Chondrocyte (in vitro differentiated cells): ENCODE measurements around the gene CXCR4. TPM values are rescaled to one million over a fixed set of nuclear protein-coding genes. Genes with fewer than 3 reads are reported as not detected.

Experiments
- DNase-seq: peaks from one replicate; pipeline ENCODE4 v3.0.0; 2021; ENCODE audit warnings: mixed read lengths, low spot score
- H3K27ac Mint-ChIP-seq: one replicate; pipeline ENCODE4 v1.8.0; 2021; ENCODE audit warnings: mild to moderate bottlenecking, moderate library complexity, mixed read lengths; ENCODE audit not compliant: unreplicated experiment
- H3K27me3 Mint-ChIP-seq: 2 replicates; pipeline ENCODE4 v1.8.0; 2021; ENCODE audit warnings: low read depth, mixed read lengths
- H3K36me3 Mint-ChIP-seq: 2 replicates; pipeline ENCODE4 v1.8.0; 2021; ENCODE audit warnings: low read depth, mixed read lengths
- H3K4me1 Mint-ChIP-seq: 2 replicates; pipeline ENCODE4 v1.8.0; 2021; ENCODE audit warnings: low read depth, mild to moderate bottlenecking, mixed read lengths
- H3K4me3 Mint-ChIP-seq: one replicate; pipeline ENCODE4 v1.8.0; 2021; ENCODE audit warnings: mild to moderate bottlenecking, moderate library complexity, mixed read lengths; ENCODE audit not compliant: unreplicated experiment
- H3K9me3 Mint-ChIP-seq: 2 replicates; pipeline ENCODE4 v1.8.0; 2021; ENCODE audit warnings: low read depth, mixed read lengths
- total RNA-seq: library from RNA; stranded (reverse); gene quantifications from 3 replicates; pipeline ENCODE4 v1.2.1, GENCODE V29; 2021
- TF ChIP-seq, protein P1 (sequence below): fragments of 200-600 bp; sonication (generic); IDR thresholded peaks from 2 replicates; pipeline ENCODE4 v1.5.0; 2021; ENCODE audit warnings: antibody characterized with exemption, mild to moderate bottlenecking, moderate library complexity

CXCR4 gene
- total RNA-seq, 1 donor from 2014 or later, result not detected

DNA sequence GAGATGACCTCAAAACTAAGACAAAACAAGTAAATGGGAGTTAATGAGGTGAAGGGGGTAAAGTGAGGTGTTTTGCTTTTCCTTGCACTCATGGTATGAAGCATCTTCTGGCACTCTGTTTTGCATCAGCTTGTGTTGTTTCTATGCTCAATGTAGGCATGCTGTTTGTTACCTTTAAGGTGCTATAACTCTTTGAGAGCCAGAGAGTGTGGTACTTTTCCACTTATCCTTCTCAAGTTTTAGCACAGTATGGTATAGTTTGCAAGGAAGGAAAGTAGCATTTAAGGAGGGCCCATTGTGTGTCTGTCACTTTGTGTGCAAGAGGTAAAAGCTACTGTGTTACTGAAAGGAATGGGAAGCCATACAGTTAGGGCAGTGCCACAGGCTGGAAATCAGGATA, 17.5 kb upstream of the CXCR4 start:
- Mint-ChIP-seq H3K4me1 (no peaks in the 10 kb centered on the region), H3K4me3 (no peak overlapping the region), H3K27me3 (peaks cover 24% of the 10 kb centered on the region), H3K9me3 (no peaks in the 10 kb centered on the region), H3K27ac (no peak overlapping the region), H3K36me3 (no peaks in the 10 kb centered on the region)
- TF ChIP-seq, protein P1, sequence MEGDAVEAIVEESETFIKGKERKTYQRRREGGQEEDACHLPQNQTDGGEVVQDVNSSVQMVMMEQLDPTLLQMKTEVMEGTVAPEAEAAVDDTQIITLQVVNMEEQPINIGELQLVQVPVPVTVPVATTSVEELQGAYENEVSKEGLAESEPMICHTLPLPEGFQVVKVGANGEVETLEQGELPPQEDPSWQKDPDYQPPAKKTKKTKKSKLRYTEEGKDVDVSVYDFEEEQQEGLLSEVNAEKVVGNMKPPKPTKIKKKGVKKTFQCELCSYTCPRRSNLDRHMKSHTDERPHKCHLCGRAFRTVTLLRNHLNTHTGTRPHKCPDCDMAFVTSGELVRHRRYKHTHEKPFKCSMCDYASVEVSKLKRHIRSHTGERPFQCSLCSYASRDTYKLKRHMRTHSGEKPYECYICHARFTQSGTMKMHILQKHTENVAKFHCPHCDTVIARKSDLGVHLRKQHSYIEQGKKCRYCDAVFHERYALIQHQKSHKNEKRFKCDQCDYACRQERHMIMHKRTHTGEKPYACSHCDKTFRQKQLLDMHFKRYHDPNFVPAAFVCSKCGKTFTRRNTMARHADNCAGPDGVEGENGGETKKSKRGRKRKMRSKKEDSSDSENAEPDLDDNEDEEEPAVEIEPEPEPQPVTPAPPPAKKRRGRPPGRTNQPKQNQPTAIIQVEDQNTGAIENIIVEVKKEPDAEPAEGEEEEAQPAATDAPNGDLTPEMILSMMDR, result no peak
- no peak for DNase-seq

- DNase-seq, result no peak
- H3K27ac Mint-ChIP-seq, result no peak overlapping the region
- no peaks in the 10 kb centered on the region for H3K4me1 Mint-ChIP-seq
- H3K36me3 Mint-ChIP-seq, result no peaks in the 10 kb centered on the region
- no peak overlapping the region for H3K4me3 Mint-ChIP-seq
- peaks cover 22% of the 10 kb centered on the region for H3K27me3 Mint-ChIP-seq
- H3K9me3 Mint-ChIP-seq, result no peaks in the 10 kb centered on the region
- TF ChIP-seq, protein P1, result no peak
Observed at GRCh38 chr2:136134126-136134525, 16.2 kb upstream of the CXCR4 start.

DNA sequence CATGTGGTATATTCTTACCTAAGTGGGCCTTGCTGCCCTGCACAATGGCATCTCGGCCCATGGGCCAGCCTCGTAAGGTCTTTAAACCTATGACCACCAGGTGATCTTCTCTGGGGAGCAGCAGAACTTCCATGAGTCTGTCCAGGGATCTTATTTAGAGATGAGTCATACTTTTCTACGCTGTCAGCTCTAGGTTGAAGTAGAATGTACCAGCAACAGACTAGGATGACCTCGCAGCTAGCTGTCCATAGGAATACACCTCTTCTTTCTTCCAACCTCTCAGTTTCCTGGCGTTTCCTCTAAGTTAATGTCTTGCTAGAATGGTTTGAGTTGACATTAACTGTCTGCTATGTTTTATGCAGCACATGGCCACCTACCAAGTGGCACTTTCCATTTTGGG, 15.6 kb upstream of the CXCR4 start:
- Mint-ChIP-seq H3K4me3 (no peak overlapping the region), H3K36me3 (no peaks in the 10 kb centered on the region)
- TF ChIP-seq, protein P1, result no peak

DNA sequence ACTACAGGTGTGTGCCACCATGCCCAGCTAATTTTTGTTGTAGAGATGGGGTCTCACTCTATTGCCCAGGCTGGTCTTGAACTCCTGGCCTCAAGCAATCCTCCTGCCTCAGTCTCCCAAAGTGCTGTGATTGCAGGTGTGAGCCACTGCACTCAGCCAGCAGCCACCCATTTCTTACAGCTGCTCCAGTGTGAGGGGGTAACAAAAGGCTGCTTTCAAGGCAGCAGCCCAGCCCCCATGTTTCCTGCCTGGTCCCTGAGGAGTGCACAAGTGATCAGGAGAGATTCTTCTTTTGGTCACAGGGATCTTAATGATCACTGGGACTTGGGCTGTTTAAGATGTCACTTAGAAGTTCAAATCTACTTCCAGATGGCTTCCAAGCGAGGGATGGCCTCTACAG, 15.2 kb upstream of the CXCR4 start:
- DNase-seq, result no peak
- Mint-ChIP-seq H3K4me1 (no peaks in the 10 kb centered on the region), H3K27ac (no peak overlapping the region)

More for the DNA sequence above, 15.6 kb upstream of the CXCR4 start:
- Mint-ChIP-seq H3K9me3 (no peaks in the 10 kb centered on the region), H3K4me1 (no peaks in the 10 kb centered on the region), H3K27ac (no peak overlapping the region), H3K27me3 (peaks cover 26% of the 10 kb centered on the region)
- DNase-seq, result no peak

GRCh38 chr2:136132825-136133155, 14.8 kb upstream of the CXCR4 start:
- Mint-ChIP-seq H3K4me3 (no peak overlapping the region), H3K27ac (no peak overlapping the region), H3K36me3 (no peaks in the 10 kb centered on the region), H3K9me3 (no peaks in the 10 kb centered on the region), H3K4me1 (no peaks in the 10 kb centered on the region), H3K27me3 (peaks cover 28% of the 10 kb centered on the region)
- DNase-seq, result no peak
- TF ChIP-seq, protein P1, result no peak

More for the DNA sequence above, 15.2 kb upstream of the CXCR4 start:
- peaks cover 28% of the 10 kb centered on the region for H3K27me3 Mint-ChIP-seq
- H3K36me3 Mint-ChIP-seq, result no peaks in the 10 kb centered on the region
- TF ChIP-seq, protein P1, result no peak
- no peak overlapping the region for H3K4me3 Mint-ChIP-seq
- H3K9me3 Mint-ChIP-seq, result no peaks in the 10 kb centered on the region
